Umbilical cord (tissue), 2 donors: ENCODE data around the gene GPANK1. TPM values are rescaled to one million over a fixed set of nuclear protein-coding genes. Genes with fewer than 3 reads are reported as not detected.

Experiments used
- DNase-seq: peaks from one replicate; pipeline ENCODE4 v3.0.0-alpha.2; 2015; ENCODE audit warnings: low spot score
- total RNA-seq: library from RNA; depleted of rRNA; stranded (reverse); fragments of >200 nt; gene quantifications from one replicate; pipeline ENCODE4 v1.2.3, GENCODE V29; 2014; ENCODE audit warnings: low replicate concordance; ENCODE audit not compliant: insufficient read depth

The GPANK1 gene
- total RNA-seq, 1 donor from 2014 or later, result 9.6 TPM

DNA sequence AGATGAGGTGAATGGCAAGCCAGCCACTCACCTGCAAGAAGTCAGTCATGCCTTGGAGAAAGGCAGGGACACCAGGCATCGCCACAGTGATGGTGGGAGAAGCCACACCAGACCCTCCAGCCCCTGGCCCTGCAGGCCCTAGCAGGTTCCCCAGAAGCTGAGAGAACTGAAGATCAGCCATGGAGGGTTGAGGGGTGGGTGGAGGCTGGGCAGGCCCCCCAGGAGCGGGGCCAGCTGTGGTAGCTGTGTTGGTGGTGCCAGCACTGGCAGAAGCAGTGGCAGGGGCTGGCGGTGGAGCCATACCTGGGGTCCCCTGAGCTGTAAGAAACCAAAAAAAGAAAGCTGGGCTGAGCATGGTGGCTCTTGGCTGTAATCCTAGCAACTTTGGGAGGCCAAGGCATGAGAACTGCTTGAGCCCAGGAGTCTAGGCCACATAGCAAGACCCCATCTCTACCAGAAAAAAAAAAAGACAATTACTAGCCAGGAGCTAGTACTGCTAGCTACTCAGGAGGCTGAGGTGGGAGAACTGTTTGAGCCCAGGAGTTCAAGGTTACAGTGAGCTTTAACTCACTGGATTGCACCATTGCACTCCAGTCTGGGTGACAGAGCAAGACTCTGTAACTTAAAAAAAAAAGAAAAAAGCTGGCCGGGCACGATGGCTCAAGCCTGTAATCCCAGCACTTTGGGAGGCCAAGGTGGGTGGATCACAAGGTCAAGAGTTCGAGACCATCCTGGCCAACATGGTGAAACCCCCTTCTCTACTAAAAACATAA is 21.8 kb downstream of the GPANK1 start:
- no peak for DNase-seq

DNA sequence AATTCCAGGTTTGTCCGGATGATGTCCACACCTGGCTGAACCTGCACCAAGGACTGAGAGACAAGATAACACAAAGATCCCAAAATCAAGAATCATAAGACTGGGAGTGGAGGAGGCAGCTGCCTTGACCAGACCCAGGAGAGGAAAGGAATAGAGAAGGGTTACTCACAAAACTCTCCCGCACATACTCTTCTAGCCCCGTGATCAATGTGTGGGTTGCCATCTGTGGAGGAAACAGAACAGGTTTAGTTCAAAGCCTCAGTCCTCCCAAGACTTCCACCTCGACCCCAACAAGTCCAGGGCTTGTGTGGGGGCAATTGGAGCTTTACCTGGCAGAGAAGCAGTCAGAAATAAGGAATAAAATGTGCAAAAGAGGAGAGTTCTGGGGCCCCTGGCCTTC is 23.4 kb downstream of the GPANK1 start:
- no peak for DNase-seq

DNA sequence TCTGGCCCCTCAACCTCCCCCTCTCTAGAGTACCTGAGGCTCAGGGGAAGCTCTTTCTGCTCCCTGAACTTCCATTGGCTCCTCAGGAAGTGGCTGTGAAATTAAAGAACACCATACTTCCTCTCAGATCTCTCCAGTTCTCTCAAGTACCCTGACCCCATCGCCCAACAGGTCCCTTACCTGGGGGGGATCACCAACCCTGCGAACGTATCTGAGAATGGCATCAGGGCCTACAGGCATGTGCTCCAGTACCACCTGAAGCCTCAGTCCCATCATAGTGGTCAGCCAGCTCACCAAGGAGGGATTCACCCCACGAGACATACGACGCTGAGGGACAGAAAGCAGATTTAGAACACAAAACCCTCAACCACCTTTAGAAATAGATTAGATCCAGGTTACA is 24.2 kb downstream of the GPANK1 start:
- no peak for DNase-seq

DNA sequence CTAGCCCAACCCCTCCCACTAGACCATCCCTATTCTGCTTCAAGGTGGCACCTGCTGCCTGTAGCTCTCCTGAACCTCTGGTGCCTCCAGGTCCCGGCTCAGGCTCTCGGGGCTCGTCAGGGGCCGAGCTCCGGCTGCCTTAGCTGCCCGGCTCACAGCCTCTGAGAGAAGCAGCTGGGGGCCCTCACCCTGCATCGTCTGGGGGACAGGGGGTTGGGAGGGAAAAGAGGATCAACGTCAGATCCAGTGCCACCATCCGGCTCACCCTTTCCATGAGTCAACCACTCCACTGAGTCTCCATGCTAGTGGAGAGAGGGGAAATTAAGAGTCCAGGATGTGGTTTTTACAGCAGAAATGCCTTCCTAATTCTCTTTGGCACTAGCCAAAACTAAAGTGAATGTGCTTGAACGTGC is 25.3 kb downstream of the GPANK1 start:
- DNase-seq, result no peak

DNA sequence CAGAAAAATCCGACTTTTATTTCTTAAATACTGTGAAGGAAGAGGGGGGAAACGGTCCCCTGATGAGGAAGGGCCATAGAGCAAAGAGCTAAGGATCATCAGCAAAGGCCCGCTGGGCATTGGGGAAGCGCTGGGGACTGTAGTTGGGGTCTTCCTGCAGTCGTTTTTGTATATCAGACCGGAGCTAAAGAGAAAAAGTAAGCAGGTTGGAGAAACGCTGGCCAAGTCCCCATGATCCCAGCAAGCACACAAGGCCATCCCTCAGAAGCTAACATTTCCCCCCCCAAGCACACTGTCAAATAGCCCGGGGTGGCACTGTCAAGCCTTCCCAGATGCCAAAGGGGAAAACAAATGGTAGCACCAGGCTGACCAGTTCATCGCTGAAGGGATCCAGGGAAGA is 25.8 kb downstream of the GPANK1 start:
- no peak for DNase-seq

DNA sequence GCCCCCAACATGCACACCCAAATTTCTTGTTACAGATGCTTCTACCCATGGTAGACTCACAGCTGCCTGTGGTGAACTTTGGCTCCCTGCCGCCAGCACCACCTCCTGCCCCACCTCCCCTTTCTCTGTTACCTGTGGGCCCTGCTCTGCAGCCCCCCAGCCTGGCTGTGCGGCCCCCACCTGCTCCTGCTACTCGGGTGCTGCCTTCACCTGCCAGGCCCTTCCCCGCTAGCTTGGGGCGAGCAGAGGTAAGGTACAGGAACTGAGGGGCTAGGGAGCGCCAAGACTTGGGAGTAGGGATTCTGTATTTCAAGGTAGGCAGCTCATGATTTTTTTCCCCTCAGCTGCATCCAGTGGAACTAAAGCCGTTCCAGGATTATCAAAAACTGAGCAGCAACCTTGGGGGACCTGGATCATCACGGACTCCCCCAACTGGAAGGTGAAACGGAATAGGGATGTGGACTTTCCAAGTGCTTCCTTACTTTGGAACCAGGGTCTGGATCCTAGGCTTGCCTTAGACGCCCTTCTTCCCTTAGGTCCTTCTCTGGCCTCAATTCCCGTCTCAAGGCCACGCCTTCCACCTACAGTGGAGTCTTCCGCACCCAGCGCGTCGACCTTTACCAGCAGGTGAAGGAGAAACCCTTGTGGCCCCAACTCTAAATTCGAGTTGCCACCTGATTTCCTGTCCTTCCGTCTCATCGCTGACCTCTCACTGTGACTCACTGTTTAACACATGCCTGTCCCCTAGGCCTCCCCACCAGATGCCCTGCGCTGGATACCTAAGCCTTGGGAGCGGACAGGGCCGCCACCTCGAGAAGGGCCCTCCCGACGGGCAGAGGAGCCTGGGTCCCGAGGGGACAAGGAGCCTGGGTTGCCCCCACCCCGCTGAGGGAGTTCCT is 27.9 kb downstream of the GPANK1 start:
- DNase-seq, result no peak

DNA sequence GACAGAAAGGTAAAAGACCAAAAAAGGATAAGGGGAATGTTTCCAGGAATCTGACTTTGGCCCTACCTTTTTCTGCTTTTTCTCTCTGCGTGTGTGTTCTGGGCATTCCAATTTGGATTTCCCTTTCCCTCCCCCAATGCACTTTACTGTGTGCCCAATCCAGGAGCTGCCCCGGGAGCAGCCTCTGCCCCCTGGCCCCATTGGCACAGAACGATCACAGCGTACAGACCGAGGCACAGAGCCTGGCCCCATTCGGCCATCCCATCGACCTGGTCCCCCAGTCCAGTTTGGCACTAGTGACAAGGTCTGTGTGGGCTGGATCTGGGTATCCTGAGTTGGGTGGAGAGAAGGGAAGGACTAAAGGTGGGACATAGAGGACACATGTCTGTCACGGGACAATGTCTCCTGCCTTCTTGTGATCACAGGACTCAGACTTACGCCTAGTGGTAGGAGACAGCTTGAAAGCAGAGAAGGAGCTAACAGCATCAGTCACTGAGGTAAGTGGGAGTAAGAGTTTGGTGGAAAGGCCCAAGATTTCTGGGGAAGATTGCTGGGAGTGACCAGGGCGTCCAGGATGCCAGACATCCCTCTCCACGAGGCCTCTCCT is 29.7 kb downstream of the GPANK1 start:
- DNase-seq, result no peak

DNA sequence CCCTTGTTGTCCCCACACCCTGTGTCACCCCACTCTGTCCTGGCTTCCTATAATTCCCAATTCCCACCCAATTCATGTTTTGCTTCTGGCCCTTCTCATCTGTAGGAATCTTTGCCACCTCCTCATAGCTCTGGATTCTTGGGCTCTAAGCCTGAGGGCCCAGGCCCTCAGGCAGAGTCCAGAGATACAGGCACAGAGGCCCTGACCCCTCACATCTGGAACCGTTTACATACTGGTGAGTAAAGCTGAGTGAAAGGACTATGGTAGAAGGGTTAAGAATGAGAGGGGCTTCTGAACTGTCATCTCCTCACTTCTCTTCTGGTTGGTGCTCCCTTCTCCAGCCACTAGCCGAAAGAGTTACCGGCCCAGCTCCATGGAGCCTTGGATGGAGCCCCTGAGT is 30.7 kb downstream of the GPANK1 start:
- DNase-seq, result no peak

DNA sequence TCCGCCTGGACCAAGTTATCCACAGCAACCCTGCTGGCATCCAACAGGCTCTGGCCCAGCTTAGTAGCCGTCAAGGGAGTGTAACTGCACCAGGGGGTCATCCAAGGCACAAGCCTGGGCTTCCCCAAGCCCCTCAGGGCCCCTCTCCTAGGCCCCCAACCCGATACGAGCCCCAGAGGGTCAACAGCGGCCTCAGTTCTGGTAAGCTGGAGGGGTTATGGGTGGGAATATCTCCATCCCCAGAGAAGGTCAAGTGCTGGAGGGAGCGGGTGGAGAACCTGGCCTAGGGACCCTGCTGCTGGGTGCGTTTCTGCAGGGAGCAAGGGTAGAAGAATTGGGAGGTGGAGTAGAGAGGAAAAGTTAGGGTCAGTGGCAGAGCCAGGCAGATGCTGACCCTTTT is 31.4 kb downstream of the GPANK1 start:
- no peak for DNase-seq

DNA sequence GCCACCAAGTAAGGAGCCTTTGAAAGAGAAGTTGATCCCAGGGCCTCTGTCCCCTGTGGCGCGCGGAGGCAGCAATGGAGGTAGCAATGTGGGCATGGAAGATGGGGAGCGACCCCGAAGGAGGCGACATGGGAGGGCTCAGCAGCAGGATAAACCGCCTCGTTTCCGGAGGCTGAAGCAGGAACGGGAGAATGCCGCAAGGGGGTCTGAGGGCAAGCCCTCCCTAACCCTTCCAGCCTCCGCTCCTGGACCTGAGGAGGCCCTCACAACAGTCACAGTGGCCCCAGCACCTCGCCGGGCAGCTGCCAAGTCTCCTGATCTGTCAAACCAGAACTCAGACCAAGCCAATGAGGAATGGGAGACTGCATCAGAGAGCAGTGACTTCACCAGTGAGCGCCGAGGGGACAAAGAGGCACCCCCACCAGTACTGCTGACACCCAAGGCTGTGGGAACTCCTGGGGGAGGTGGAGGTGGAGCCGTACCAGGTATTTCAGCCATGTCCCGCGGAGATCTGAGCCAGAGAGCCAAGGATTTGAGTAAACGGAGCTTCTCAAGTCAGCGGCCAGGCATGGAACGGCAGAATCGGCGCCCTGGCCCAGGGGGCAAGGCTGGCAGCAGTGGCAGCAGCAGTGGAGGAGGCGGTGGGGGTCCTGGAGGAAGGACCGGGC is 32.4 kb downstream of the GPANK1 start:
- DNase-seq, result no peak

DNA sequence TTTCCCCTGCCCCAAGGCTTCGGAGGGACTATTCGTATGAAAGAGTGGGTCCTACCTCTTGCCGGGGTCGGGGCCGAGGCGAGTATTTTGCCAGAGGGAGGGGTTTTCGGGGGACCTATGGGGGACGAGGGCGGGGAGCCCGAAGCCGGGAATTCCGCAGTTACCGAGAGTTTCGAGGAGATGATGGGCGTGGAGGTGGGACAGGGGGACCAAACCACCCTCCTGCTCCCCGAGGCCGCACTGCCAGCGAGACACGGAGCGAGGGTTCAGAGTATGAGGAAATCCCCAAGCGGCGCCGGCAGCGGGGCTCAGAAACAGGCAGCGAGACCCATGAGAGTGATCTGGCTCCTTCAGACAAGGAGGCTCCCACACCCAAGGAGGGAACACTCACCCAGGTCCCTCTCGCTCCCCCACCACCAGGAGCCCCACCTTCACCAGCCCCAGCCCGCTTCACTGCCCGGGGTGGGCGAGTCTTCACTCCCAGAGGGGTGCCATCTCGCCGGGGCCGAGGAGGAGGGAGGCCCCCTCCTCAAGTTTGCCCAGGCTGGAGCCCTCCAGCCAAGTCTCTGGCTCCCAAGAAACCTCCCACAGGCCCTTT is 33.0 kb downstream of the GPANK1 start:
- DNase-seq, result no peak

DNA sequence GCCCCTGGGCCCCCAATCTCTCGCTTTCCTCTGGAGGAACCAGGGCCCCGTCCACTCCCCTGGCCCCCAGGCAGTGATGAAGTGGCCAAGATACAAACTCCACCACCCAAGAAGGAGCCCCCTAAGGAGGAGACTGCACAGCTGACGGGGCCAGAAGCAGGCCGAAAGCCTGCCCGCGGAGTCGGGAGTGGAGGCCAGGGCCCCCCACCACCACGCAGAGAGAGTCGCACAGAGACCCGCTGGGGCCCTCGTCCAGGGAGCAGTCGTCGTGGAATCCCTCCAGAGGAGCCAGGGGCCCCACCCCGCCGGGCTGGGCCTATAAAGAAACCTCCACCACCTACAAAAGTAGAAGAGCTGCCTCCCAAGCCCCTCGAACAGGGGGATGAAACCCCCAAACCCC is 33.6 kb downstream of the GPANK1 start:
- DNase-seq, result no peak

DNA sequence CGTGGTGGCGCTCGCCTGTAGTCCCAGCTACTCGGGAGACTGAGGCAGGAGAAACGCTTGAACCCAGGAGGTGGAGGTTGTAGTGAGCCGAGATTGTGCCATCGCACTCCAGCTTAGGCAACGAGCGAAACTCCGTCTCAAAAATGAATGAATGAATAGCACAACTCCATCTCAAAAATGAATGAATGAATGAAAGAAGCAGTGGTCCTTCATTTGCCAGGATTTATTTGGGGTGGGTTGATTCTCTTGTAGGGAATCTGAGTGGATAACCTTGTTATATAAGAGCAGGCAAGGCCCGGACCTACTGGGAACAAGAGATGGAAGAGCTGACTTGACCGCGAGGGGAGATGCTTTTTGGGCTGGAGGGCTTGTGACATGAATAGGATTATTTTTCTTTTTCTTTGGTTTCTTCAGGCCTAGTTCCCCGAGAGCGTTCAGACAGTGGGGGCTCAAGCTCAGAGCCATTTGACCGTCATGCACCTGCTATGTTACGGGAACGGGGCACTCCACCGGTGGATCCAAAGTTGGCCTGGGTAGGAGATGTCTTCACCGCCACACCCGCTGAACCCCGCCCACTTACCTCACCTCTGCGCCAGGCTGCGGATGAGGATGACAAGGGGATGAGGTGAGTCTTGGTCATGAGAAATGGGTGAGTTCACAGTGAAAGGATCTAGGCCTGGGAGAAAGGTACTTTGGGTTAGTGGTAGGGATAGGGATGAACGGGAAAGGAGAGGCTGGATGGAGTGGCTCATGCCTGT is 34.4 kb downstream of the GPANK1 start:
- DNase-seq, result no peak

DNA sequence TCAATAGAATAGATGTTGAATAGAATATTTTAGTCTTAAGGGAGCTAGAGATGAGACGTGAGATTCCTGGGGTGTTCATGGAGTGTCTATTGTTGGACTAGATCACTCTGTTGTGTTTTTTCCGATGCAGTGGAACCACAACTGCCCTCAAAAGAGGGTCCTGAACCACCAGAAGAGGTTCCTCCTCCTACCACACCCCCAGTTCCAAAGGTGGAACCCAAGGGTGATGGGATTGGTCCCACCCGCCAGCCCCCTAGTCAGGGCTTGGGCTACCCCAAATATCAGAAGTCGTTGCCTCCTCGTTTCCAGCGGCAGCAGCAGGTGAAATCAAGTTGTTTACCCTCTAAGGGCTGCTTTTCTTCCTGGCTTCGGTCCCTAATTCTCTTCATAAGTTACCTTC is 35.8 kb downstream of the GPANK1 start:
- no peak for DNase-seq

DNA sequence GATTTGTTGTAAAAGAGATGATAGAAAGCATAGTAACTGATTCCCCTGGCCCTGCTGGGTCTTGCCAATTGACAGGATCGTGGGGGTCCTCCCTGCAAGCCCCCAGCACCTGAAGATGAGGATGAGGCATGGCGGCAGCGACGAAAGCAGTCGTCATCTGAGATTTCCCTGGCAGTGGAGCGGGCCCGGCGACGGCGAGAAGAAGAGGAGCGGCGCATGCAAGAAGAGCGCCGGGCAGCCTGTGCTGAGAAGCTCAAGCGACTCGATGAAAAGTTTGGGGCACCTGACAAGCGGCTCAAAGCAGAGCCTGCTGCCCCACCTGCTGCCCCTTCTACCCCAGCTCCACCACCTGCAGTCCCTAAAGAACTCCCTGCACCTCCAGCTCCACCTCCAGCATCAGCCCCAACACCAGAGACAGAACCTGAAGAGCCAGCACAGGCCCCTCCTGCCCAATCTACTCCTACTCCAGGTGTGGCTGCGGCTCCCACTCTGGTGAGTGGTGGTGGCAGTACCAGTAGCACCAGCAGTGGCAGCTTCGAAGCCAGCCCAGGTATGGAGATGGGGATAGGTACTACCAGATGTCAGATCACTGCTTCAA is 37.0 kb downstream of the GPANK1 start:
- no peak for DNase-seq

DNA sequence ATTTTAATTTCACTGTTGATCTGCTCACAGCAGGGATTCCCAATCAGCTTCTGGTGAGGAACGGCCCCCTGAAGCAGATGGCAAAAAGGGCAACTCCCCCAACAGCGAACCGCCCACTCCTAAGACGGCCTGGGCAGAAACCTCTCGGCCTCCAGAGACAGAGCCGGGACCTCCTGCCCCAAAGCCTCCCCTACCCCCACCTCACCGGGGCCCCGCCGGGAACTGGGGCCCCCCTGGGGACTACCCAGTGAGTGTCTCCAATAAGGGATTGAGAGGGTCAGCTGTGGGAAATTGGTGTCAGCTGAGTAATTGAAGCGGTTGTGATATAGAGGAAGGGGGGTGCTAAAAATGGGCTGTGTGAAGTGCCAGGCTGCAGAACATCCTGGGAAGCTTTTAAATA is 37.8 kb downstream of the GPANK1 start:
- DNase-seq, result no peak

DNA sequence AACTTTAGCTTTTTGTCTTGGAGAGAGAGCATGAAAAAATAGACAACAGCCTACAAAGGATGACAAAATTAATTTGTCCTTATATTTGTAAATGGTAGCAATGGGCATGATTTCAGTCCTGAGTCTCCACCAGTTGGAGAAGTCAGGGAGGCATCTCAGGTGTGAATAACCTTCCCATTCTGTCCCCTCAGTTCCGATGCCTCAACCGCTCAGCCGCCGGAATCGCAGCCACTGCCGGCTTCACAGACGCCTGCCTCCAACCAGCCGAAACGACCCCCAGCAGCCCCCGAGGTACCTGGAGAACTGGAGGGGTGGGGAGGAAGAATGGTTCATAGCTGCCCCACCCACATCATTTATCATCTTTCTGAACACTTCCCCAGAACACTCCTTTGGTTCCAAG is 40.7 kb downstream of the GPANK1 start:
- no peak for DNase-seq

DNA sequence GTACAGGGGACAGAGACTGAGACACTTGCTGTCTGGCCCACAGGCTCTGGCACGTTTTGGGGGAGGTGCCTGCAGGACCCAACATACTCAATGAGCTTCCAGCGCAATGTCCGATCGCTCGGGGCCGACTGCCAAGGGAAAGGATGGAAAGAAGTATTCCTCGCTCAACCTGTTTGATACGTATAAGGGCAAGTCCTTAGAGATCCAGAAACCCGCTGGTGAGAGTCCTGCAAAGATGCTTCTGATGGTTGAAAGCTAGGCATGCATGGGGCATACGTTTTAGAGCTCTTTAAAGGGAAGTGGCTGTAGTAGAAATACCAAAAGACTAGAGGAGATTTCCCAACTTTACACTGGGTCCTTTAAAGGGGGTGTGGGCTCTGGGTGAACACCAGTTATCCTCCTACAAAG is 42.1 kb downstream of the GPANK1 start:
- DNase-seq, result peak; percentile 47

DNA sequence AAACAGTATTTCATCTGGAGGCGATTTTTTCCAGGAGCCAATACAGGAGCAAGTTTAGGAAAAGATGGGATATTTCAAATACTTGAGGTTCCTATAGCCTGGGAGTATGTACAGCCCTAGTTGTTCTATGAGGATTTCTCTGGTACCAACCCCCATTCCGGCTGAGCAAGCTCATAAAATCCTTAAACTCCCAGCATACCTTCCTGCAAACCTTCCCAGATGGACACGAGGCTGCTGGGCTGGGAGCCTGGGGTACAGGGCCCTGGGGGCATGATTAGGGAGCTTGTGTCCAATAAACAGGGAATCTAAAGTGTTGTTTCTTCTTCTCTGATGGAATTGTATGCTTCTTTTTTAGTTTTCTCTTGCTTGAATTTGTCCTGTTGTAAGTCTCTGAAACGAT is 42.8 kb downstream of the GPANK1 start:
- peak; percentile 40 for DNase-seq

DNA sequence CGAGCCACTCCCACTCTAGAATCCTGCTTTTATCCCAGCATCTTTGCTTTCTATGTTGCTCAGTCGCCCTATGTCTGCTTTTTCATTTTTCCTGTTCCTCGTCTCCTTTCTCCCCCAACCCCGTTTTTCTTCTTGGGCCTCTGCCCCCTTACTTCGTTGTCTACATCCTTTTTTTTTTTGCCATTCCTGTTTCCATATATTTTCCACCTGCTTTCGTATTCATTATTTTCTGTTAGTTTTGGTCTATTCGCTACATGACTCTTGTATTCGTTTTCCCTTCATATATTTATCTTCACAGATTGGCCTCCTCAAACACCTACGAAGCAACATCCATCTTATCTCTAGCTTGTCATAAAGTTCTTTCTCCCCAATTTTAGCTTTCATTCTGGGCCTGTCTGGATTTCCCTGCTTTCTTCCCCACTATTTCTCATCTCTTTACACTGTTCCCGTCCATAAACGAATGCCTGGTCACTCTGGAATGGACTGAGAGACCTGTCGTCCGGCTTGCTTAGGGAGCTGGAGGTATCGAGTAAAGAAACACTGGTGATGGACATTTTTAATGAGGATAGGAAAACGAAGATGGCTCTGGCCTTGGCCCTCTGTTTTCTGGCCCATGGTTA is 43.4 kb downstream of the GPANK1 start:
- DNase-seq, result peak; percentile 21
